ENCODE results near the gene ZBTB22. TPM values are rescaled to one million over a fixed set of nuclear protein-coding genes. Genes with fewer than 3 reads are reported as not detected.

The ZBTB22 gene
- total RNA-seq, 4 donors from 2014 or later, result 8.5 to 17.5 (median 14.8) TPM

DNA sequence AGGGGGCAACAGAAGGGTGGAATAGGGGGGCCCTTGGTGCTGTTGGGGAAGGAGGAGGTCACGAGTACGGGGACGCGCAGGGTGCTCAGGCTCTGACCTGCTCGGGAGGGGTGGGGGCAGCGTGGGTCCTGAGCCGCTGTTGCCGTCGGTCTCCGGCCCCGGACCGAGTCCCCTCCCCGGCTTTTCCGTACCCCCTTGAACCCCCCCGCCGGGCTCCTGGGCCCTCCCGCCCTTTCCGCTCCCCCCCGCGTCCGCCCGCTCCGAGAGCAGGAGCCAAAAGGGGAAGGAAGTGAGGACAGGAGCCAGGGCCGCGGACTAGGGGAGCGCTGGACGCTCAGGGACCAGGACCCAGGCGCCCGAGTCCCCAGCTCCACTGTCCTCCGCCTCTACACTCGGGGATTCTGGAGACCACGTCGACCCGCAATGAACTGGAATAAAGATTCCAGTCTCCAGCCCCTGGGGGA lies 18.7 kb downstream of the ZBTB22 start, which contains the start of gene RGL2:
RGL2 (minus strand) TSS at position 170 of the 464 bp plus-strand sequence. CDS start 332 bp downstream, outside the sequence.
- Histone ChIP-seq H3K27ac (peak within 1 kb of the TSS; percentile 93 to 100 (median 98)), H3K4me1 (peaks cover 15 to 67% (median 30%) of the 10 kb centered on the region in 3 donors), H3K36me3 (peaks cover 15 to 59% (median 31%) of the 10 kb centered on the region in 3 donors), H3K27me3 (no peaks in the 10 kb centered on the region), H3K4me3 (peak within 1 kb of the TSS; percentile 77 to 93 (median 82)), H3K9me3 (no peaks in the 10 kb centered on the region)
- 0% methylated on average over 5 to 6 of the region's 34 CpGs for WGBS, 2 donors
- TF ChIP-seq, protein P1, sequence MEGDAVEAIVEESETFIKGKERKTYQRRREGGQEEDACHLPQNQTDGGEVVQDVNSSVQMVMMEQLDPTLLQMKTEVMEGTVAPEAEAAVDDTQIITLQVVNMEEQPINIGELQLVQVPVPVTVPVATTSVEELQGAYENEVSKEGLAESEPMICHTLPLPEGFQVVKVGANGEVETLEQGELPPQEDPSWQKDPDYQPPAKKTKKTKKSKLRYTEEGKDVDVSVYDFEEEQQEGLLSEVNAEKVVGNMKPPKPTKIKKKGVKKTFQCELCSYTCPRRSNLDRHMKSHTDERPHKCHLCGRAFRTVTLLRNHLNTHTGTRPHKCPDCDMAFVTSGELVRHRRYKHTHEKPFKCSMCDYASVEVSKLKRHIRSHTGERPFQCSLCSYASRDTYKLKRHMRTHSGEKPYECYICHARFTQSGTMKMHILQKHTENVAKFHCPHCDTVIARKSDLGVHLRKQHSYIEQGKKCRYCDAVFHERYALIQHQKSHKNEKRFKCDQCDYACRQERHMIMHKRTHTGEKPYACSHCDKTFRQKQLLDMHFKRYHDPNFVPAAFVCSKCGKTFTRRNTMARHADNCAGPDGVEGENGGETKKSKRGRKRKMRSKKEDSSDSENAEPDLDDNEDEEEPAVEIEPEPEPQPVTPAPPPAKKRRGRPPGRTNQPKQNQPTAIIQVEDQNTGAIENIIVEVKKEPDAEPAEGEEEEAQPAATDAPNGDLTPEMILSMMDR (IDR thresholded peaks at IDR 0.05), result no peak
- no peak for TF ChIP-seq POLR2A (IDR thresholded peaks at IDR 0.05)
- no peak for DNase-seq
- intact Hi-C loops (cut with DNase I), result no loop called here

DNA sequence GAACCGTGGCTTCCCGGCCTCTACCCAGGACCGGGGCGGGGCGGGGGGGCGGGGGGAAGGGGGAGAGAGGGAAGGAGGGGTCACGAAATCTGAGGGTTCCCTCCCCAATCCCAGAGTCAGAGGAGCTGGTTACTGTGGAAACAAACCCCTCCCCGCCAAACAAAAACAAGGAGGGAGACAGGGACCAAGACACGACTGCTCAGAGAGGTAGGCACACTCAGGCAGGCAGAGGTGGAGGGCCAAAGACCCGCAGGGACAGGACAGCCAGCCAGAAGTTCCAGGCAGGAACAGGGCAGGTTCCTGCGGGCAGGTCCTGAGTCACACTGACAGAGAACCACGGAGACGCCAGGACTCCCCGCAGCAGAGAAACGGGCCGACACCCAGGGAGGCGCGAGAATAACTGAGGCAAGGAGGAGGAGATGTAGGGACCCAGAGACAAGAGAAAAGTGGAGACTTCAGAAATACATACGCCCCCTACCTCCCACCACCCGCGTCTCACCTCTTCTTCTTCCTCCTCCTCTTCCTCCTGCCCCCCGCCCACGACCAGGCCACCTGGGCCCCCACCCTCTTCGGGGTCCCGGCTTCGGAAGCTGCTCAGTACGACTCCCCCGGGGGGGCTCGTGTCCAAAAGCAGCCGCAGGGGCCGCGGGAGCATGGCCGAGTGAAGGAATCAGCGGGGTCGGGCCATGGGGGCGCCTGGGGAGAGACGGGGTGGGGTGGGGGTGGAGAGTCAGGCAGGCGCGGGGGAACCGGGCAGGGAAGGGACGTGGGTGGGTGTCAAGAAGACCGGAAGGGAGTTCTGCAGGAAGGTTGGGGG lies 19.4 kb downstream of the ZBTB22 start:
- Histone ChIP-seq H3K4me3 (peak overlapping the region; percentile 77 to 93 (median 82)), H3K4me1 (peaks cover 15 to 67% (median 30%) of the 10 kb centered on the region in 3 donors), H3K27me3 (no peaks in the 10 kb centered on the region), H3K9me3 (no peaks in the 10 kb centered on the region), H3K27ac (peak overlapping the region; percentile 93 to 100 (median 98)), H3K36me3 (peaks cover 12 to 59% (median 29%) of the 10 kb centered on the region in 3 donors)
- WGBS, 2 donors, result 0% methylated on average over 15 to 20 of the region's 42 CpGs
- intact Hi-C loops (cut with DNase I), result no loop called here
- TF ChIP-seq, protein P1 (IDR thresholded peaks at IDR 0.05), result no peak
- peak in 2 of 4 donors; percentile 45 to 65 for TF ChIP-seq POLR2A (IDR thresholded peaks at IDR 0.05)
- no peak for DNase-seq

DNA sequence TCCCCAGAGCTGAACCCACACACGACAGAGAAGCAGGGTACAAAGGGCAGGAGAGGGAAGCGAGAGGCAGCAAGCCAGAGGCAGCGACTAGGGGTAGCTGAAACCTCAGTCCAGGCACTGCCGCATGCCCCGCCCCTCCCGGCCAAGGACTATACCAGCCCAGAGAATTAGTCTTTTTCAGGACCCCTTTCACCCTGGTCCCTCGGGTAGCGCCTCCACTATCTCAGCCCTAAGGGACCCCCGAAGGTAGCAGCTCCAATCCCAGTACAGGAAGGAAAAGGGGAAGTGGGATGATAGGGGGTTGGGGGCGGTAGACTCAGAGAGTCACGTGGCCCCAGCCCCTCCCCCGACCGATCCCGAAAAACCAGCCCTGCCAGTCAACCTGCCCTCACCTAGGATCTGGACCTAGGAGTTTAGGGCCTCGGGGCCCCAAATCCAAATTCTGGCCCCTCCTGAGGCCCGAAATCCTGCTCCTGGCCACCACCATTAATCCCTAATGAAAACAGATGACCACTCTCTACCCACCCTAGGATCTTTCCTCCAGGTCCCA lies 20.1 kb downstream of the ZBTB22 start:
- H3K4me1 ChIP-seq, result peaks cover 15 to 67% (median 30%) of the 10 kb centered on the region in 3 donors

DNA sequence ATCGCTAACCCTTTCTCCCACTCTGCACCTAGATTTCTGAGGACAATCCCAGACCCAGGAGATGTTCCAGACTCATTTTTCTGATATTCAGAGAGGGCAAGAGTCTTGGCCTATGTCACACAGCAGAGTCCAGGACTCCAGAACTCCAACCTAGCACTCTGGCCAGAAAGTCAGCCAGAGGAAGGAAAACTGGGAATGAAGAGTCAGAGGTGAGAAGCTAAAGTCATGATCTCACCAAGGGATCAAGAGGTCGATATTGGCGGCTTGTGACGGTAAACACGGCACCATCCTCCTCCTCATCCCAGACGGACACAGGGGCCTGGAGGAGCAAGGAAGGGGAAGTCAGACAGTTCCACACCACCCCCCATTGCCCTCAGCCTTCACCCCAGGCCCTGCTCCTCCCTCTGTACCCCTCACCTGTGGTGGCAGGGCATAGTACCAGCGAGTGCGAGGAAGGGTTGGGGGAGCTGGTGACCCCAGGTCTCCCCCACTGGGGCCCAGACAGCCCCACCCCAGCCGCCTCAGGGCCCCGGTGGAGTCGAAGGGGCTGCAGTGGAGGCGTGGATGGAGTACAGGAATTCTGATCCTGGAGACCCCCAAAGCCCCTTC lies 20.6 kb downstream of the ZBTB22 start:
- Histone ChIP-seq H3K4me3 (peak overlapping the region; percentile 77 to 93 (median 82)), H3K4me1 (peaks cover 15 to 65% (median 30%) of the 10 kb centered on the region in 3 donors), H3K27me3 (no peaks in the 10 kb centered on the region), H3K27ac (peak overlapping the region; percentile 93 to 100 (median 98)), H3K9me3 (no peaks in the 10 kb centered on the region), H3K36me3 (peaks cover 12 to 59% (median 29%) of the 10 kb centered on the region in 3 donors)
- TF ChIP-seq, protein P1 (IDR thresholded peaks at IDR 0.05), result no peak
- TF ChIP-seq POLR2A (IDR thresholded peaks at IDR 0.05), result no peak
- 55 to 67% methylated on average over 3 to 8 of the region's 12 CpGs for WGBS, 2 donors
- no peak for DNase-seq
- intact Hi-C loops (cut with DNase I), result no loop called here

More for the DNA sequence above, 20.1 kb downstream of the ZBTB22 start:
- H3K36me3 ChIP-seq, result peaks cover 12 to 59% (median 28%) of the 10 kb centered on the region in 3 donors
- H3K27me3 ChIP-seq, result no peaks in the 10 kb centered on the region
- no CpG with 5 or more reads among the region's 16 CpGs for WGBS, 2 donors
- intact Hi-C loops (cut with DNase I), result no loop called here
- H3K27ac ChIP-seq, result peak overlapping the region; percentile 93 to 100 (median 98)
- TF ChIP-seq, protein P1 (IDR thresholded peaks at IDR 0.05), result no peak
- TF ChIP-seq POLR2A (IDR thresholded peaks at IDR 0.05), result no peak
- DNase-seq, result no peak
- H3K9me3 ChIP-seq, result no peaks in the 10 kb centered on the region
- H3K4me3 ChIP-seq, result peak overlapping the region; percentile 77 to 93 (median 82)

All from esophagus squamous epithelium (tissue), 5 donors.